ENCODE results near the gene HBP1.
A peak's percentile ranks its signal among the peaks of the same experiment; 100 is the strongest.
"Not testable (repeated sequence)": the region's sequence is repeated elsewhere in the genome, so short reads cannot be mapped to it uniquely, and the experiment has no call there.

HBP1 gene

GRCh38 chr7:107210400-107210799, 41.6 kb downstream of the HBP1 start:
- no peak for DNase-seq (ENCODE audit: low spot score)
- TF ChIP-seq CTCF (IDR thresholded peaks at IDR 0.05) = no peak
- no peak overlapping the region for H3K27ac ChIP-seq

GRCh38 chr7:107212725-107213124, 43.9 kb downstream of the HBP1 start:
- TF ChIP-seq CTCF (IDR thresholded peaks at IDR 0.05) = no peak
- DNase-seq (ENCODE audit: low spot score) = no peak
- no peak overlapping the region for H3K27ac ChIP-seq
- no peak overlapping the region for H3K4me3 ChIP-seq

More at GRCh38 chr7:107210400-107210799, 41.6 kb downstream of the HBP1 start:
- no peak overlapping the region for H3K4me3 ChIP-seq

- no peak overlapping the region for H3K27ac ChIP-seq
- H3K4me3 ChIP-seq = no peak overlapping the region
- TF ChIP-seq CTCF (IDR thresholded peaks at IDR 0.05) = no peak
- DNase-seq (ENCODE audit: low spot score) = no peak
Measured at GRCh38 chr7:107213193-107213788, 44.5 kb downstream of the HBP1 start.

GRCh38 chr7:107213945-107214344, 45.1 kb downstream of the HBP1 start:
- Histone ChIP-seq H3K27ac (no peak overlapping the region), H3K4me3 (no peak overlapping the region)
- TF ChIP-seq CTCF (IDR thresholded peaks at IDR 0.05) = no peak

GRCh38 chr7:107219563-107220244, 50.9 kb downstream of the HBP1 start:
- Histone ChIP-seq H3K27ac (peak overlapping the region in 1 of 2 donors; percentile 29), H3K4me3 (no peak overlapping the region)
- DNase-seq (ENCODE audit: low spot score) = no peak
- no peak for TF ChIP-seq CTCF (IDR thresholded peaks at IDR 0.05)

More at GRCh38 chr7:107213945-107214344, 45.1 kb downstream of the HBP1 start:
- DNase-seq (ENCODE audit: low spot score) = no peak

- TF ChIP-seq CTCF (IDR thresholded peaks at IDR 0.05) = no peak
- no peak for DNase-seq (ENCODE audit: low spot score)
- Histone ChIP-seq H3K4me3 (no peak overlapping the region), H3K27ac (peak overlapping the region in 1 of 2 donors; percentile 29)
Measured at GRCh38 chr7:107220356-107220755, 51.6 kb downstream of the HBP1 start.

GRCh38 chr7:107220806-107221205, 52.0 kb downstream of the HBP1 start:
- not testable (repeated sequence) for H3K27ac ChIP-seq; DNase-seq (ENCODE audit: low spot score); H3K4me3 ChIP-seq
